GM23338 (cell line): ENCODE measurements around the gene ITIH6.

Source experiments
- CREB1 ChIP-seq: fragments of 250-450 bp; sonication (Bioruptor Pico); IDR thresholded peaks from 2 replicates; pipeline ENCODE4 v1.5.0; 2020; ENCODE audit warnings: low read depth, mild to moderate bottlenecking, moderate library complexity
- CTCF ChIP-seq, 2 experiments: fragments of 200-600 bp in 1 of 2; sonication (generic) in 1 of 2; conservative IDR thresholded peaks; 2 replicates each; pipeline versions ENCODE4 v1.5.1 to v1.6.1; 2016 to 2017; ENCODE audit warnings: antibody characterized with exemption in 2 of 2, low read depth in 2 of 2, mild to moderate bottlenecking in 2 of 2, moderate library complexity in 1 of 2
- EZH2 ChIP-seq: fragments of 200-600 bp; sonication (generic); IDR thresholded peaks from one replicate; pipeline ENCODE4 v1.8.0; 2017; ENCODE audit warnings: antibody characterized with exemption, mild to moderate bottlenecking, low read depth; ENCODE audit not compliant: unreplicated experiment
- EZH2phosphoT487 ChIP-seq: fragments of 200-600 bp; sonication (generic); IDR thresholded peaks from one replicate; pipeline ENCODE4 v1.8.1; 2018; ENCODE audit warnings: antibody characterized with exemption; ENCODE audit not compliant: unreplicated experiment
- JUNB ChIP-seq: IDR thresholded peaks from one replicate; pipeline ENCODE4 v1.6.1; 2016; ENCODE audit warnings: antibody characterized with exemption; ENCODE audit not compliant: unreplicated experiment
- NANOG ChIP-seq: IDR thresholded peaks from 2 replicates; pipeline ENCODE4 v1.6.1; 2016; ENCODE audit warnings: antibody characterized with exemption, borderline replicate concordance
- POLR2AphosphoS5 ChIP-seq: IDR thresholded peaks from 2 replicates; pipeline ENCODE4 v1.6.1; 2016; ENCODE audit warnings: antibody characterized with exemption, low read depth
- REST ChIP-seq: IDR thresholded peaks from one replicate; pipeline ENCODE4 v1.6.1; 2018; ENCODE audit warnings: antibody characterized with exemption; ENCODE audit not compliant: unreplicated experiment

DNA sequence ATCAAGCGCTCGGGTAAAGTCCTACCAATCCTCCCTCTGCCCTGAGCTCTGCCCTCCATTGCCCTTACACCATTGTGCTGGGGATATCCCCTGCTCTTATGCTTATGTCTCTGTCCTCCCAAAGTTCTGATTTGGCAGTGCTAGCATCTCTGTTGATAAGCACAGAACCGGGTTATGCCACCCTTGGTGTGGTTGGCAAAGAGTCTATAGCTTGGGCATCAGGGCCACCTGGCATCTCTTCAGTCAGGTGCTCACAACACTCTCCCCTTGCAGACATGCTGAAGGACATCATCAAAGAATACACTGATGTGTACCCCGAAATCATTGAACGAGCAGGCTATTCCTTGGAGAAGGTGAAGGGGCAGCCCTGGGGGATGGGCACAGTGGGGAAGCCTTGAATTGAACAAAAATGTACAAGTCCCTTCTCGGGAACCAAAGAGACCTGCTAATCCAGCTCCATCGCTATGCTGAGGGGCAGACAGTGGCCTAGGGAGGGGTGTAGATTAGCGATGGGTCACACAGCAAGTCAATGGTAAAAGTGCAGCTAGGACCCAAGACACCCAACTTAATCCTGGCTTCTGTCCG is 13.3 kb upstream of the ITIH6 start:
- no peak for TF ChIP-seq EZH2
- TF ChIP-seq CTCF (conservative IDR thresholded peaks at IDR 0.05; ENCODE audit: low read depth in 2 of 2): no peak
- no peak for TF ChIP-seq POLR2AphosphoS5
- TF ChIP-seq CREB1 (CRISPR knock-in tag): no peak
- no peak for TF ChIP-seq REST
- no peak for TF ChIP-seq NANOG
- no peak for TF ChIP-seq EZH2phosphoT487
- no peak for TF ChIP-seq JUNB
